Cardiac fibroblast (primary cell): ENCODE measurements around the gene ZNF316.

Experiments
- DNase-seq, 2 donors: peaks; one replicate each; pipeline versions ENCODE4 v3.0.0 to v3.0.0-alpha.2; 2010; ENCODE audit warnings: low read depth in 2 of 2
- H3K4me3 ChIP-seq, 2 donors: replicated peaks in 1 of 2; 1 replicate in 1 of 2; 2 replicates in 1 of 2; pipeline ENCODE4 v1.5.1; 2011; ENCODE audit warnings: low read depth in 2 of 2, low read length in 2 of 2, mild to moderate bottlenecking in 2 of 2, moderate library complexity in 1 of 2
- TF ChIP-seq, protein P1 (sequence below): IDR thresholded peaks from one replicate; pipeline ENCODE4 v1.5.1; 2011; ENCODE audit warnings: low read depth, mild to moderate bottlenecking, low read length, inconsistent platforms

The ZNF316 gene

DNA sequence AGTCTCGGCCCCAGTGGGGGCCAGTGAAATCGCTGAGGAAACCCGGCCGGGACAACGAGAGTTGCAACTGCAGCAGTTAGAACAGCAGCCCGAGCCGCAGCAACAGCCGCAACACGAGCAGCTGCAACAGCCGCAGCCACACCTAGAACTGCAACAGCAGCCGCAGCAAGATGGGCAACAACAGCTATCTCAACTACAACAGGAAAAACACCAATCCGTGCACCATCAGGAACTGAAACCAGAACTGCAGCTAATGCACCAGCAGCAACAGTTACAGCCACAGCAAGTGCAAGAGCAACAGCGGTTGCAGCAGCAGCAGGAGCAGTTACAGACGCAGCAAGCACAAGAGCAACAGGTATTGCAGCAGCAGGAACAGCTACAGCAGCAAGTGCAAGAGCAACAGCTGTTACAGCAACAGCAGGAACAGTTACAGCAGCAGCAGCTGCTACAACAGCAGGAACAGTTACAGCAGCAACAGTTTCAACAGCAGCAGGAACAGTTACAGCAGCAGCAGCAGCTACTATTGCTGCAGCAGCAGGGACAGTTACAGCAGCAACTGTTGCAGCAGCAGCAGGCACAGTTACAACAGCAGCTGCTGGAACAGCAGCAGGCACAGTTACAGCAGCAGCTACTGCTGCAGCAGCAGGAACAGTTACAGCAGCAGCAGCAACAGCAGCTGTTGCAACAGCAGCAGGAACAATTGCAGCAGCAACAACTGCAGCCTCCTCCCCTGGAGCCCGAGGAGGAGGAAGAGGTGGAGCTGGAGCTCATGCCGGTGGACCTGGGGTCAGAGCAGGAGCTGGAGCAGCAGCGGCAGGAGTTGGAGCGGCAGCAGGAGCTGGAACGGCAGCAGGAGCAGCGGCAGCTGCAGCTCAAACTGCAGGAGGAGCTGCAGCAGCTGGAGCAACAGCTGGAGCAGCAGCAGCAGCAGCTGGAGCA is 15.7 kb upstream of the ZNF316 start:
- no peak for DNase-seq
- TF ChIP-seq, protein P1, sequence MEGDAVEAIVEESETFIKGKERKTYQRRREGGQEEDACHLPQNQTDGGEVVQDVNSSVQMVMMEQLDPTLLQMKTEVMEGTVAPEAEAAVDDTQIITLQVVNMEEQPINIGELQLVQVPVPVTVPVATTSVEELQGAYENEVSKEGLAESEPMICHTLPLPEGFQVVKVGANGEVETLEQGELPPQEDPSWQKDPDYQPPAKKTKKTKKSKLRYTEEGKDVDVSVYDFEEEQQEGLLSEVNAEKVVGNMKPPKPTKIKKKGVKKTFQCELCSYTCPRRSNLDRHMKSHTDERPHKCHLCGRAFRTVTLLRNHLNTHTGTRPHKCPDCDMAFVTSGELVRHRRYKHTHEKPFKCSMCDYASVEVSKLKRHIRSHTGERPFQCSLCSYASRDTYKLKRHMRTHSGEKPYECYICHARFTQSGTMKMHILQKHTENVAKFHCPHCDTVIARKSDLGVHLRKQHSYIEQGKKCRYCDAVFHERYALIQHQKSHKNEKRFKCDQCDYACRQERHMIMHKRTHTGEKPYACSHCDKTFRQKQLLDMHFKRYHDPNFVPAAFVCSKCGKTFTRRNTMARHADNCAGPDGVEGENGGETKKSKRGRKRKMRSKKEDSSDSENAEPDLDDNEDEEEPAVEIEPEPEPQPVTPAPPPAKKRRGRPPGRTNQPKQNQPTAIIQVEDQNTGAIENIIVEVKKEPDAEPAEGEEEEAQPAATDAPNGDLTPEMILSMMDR: no peak
- no peak overlapping the region for H3K4me3 ChIP-seq

DNA sequence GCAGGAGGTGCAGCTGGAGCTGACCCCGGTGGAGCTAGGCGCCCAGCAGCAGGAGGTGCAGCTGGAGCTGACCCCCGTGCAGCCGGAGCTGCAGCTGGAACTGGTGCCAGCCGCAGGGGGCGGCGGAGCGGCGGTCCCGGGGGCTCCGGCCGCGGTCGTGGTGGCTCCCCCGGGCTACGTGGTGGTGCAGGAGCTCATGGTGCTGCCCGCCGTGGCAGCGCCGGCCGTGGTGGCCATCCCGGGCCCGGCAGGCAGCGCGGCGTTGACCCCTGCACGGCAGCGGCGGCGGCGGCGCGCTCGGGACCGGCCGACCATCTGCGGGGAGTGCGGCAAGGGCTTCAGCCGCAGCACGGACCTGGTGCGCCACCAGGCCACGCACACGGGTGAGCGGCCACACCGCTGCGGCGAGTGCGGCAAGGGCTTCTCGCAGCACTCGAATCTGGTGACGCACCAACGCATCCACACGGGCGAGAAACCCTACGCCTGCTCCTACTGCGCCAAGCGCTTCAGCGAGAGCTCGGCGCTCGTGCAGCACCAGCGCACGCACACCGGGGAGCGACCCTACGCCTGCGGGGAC is 14.9 kb upstream of the ZNF316 start:
- DNase-seq: no peak
- no peak overlapping the region for H3K4me3 ChIP-seq
- TF ChIP-seq, protein P1: no peak

DNA sequence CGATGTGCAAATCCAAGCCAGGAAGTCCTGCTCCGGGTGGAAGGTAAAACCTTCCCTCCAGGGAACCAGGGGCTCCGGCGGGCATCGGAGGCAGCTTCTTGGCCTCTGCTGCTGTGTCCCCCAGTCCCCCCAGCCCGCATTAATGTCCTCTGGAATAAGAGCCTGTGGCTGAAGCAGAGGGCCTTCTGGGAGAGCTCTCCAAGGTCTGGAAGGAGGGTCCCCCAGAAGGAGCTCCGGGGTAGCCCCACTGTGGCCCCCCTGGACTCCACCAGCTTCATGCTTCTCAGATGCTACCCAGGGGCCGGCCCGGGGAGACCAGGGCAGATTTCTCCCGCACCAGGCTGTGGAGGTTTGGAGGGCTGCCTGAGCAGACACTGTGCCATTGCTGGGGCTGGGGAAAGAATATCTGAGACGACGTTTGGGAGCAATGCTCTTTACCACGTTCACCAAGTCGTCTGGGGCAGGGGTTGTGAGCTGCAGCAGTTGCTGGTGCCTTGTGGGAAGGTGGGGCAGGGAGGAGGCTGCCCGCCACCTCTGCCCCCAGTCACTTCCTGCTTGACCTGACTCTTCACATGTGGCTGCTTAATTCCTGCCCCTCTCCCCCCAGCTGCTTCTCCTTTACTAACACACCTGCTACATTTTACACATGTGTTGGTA is 13.4 kb upstream of the ZNF316 start:
- TF ChIP-seq, protein P1: no peak
- DNase-seq: no peak
- no peak overlapping the region for H3K4me3 ChIP-seq

DNA sequence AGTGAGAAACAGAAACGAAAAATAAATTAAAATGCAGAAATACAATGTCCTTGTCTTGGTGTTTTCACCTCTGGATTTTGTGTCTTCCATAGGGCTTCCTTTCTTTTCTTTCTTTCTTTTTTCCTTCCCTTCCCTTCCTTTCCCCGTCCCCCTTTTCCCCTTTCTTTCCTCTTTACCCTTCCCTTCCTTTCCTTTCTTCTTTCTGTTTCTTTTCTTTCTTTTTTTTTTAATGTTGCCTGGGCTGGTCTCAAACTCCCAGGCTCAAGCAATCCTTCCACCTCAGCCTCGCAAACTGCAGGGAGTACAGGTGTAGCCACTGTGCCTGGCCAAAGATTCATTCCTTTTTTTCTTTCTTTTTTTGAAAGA is 12.9 kb upstream of the ZNF316 start:
- H3K4me3 ChIP-seq: no peak overlapping the region
- TF ChIP-seq, protein P1: no peak
- no peak for DNase-seq

DNA sequence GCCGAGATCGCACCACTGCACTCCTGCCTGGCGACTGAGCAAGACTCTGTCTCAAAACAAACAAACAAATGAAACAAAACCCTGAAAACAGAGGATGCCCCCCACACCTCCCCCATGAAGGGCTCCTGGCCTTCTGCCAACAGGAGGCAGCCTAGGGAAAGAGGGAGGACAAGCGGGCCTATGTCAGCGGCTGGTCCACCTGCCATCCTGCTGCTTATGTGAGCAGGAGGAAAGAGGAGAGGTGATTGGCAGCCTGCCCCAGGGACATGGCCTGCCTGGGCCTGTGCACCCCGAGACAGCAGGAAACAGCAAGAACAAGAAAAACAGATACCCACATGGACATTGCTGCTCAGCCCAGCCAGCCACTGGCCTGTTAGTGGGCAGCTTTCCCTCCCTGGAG is 9.1 kb upstream of the ZNF316 start:
- no peak overlapping the region for H3K4me3 ChIP-seq
- no peak for DNase-seq
- TF ChIP-seq, protein P1: no peak

DNA sequence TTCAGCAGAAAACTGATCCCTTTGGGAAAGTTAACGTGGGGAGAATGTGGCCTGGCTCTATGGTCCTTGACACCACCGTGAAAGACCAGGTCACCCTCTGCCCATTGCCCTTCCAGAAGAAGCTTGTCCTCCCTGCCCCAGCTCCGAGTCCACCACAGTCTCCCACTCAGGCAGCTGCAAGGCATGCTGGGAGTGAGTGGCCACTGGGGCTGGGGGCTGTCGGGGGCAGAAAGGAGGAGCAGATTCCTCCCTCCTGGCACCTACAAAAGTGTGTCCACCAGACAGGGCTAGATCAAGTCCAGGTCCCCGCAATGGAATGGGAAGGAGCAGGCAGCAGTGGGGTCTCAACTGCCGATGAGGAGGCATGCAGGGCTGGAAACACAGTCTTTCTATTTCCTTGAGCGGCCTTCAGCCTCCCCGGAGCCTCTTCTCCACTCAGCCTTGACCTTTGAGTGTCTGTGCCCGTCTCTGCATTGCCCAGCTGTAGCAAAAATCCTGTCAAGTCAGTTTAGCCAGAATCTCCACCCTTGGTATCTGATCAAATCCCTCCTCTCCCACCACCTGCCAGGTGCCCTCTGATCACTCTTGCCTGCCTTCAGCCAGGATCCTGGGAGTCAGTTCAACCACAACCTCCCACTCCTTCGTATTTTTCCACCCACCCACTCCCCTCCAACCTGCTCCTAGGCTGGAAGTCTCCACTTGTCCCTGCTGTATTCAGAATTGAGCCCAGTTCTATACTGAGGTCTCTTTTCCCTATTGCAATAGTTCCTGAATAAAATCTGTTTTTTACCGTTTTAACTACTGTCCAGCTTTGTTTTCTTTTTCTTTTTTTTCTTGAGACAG is 6.9 kb upstream of the ZNF316 start:
- H3K4me3 ChIP-seq: no peak overlapping the region
- TF ChIP-seq, protein P1: no peak
- no peak for DNase-seq
